Measurements from ENCODE around the gene POLR1G.
"Not testable (repeated sequence)": the region's sequence is repeated elsewhere in the genome, so short reads cannot be mapped to it uniquely, and the experiment has no call there.

POLR1G gene

DNA sequence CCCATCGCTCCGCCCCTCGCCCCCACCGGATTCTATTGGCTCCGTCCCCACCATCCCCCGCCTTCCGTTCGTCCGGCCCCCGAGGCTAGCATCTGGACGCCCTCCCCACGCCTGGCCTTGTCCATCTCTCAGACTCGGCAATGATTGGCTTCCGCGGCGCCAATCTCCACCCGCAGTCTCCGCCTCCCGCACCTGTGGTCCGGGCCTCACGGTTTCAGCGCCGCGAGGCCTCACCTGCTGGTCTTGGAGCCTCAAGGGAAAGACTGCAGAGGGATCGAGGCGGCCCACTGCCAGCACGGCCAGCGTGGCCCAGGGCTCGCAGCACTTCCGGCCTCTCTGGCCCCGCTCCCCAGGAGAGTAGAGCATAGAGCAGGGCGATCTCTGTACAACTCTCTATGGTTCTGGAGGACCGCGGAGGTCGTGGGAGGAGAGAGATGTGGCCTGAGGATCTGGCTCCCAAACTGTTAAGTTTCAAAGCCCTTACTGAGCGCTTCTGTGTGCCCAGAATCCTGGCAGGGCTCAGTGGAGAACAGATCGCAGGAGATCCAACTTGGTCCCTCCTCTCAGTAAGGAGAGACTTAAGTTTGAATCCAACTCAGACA, 17.2 kb downstream of the POLR1G start, which contains the start of gene ERCC1:
ERCC1 (minus strand) TSS at position 329 of the 602 bp plus-strand sequence. CDS start 543 bp downstream, outside the sequence.
- Histone ChIP-seq H2AFZ (ENCODE audit: low read depth, low read length, severe bottlenecking) (peak within 1 kb of the TSS; percentile 61), H3K4me2 (ENCODE audit: low read depth, low read length, poor library complexity, severe bottlenecking) (peak within 1 kb of the TSS; percentile 91), H3K4me3 (ENCODE audit: insufficient read depth, low read length, poor library complexity, severe bottlenecking) (peak within 1 kb of the TSS; percentile 64)

DNA sequence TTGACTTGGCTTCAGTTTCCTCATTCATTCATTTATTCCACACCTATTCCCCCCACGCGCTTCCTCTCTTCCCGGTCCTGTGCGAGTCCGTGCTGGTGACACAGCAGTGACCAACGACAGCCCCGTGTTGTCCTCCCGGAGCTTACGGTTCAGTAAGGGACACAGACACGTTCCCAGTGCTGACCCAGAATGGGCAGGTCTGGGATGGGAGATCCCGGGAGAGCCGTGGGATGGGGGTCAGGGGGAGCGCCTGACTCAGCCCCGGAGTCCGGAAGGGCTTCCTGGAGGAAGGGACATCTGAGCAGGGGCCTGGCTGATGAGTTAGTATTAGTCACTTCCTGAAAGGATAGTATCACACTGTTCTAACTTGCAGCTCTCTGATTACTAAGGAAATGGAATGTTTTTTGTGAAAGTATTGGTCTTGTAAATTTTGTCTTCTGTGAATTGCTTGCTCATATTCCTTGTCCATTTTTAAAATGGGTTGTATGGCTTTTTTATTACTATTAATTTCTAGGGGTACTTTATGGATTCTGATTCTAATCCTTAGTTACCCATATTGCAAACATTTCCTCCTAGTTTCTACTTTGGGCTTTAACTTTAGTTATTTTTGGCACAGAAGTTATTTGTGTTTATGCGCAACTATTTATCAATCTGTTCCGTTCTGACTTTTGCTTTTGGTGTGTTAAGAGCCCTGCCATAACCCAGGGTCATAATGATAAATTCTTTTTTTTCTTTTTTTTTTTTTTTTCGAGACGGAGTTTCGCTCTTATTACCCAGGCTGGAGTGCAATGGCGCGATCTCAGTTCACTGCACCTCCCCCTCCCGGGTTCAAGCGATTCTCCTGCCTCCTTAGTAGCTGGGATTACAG, 18.0 kb downstream of the POLR1G start:
- Histone ChIP-seq H3K27ac (ENCODE audit: low read depth, low read length) (peak overlapping the region; percentile 61), H3K9ac (ENCODE audit: low read length) (peak overlapping the region; percentile 71), H3K36me3 (ENCODE audit: low read length) (no peaks in the 10 kb centered on the region), H3F3A (ENCODE audit: insufficient read depth) (peaks cover 18% of the 10 kb centered on the region), H3K4me2 (ENCODE audit: low read depth, low read length, poor library complexity, severe bottlenecking) (peak overlapping the region; percentile 91), H3K27me3 (ENCODE audit: low read length) (no peaks in the 10 kb centered on the region), H3K9me3 (ENCODE audit: insufficient read depth, low read length) (no peaks in the 10 kb centered on the region), H2AFZ (ENCODE audit: low read depth, low read length, severe bottlenecking) (peak overlapping the region; percentile 61), H3K9me2 (replicated peaks; ENCODE audit: insufficient read depth, low read length) (no peaks in the 10 kb centered on the region), H4K20me1 (ENCODE audit: low read depth, low read length) (no peaks in the 10 kb centered on the region), H3K4me3 (ENCODE audit: insufficient read depth, low read length, poor library complexity, severe bottlenecking) (peak overlapping the region; percentile 64), H3K79me2 (ENCODE audit: insufficient read depth, low read length) (no peaks in the 10 kb centered on the region)
- no peak for TF ChIP-seq EZH2phosphoT487 (conservative IDR thresholded peaks at IDR 0.05; ENCODE audit: low read length)
- TF ChIP-seq, protein P1, sequence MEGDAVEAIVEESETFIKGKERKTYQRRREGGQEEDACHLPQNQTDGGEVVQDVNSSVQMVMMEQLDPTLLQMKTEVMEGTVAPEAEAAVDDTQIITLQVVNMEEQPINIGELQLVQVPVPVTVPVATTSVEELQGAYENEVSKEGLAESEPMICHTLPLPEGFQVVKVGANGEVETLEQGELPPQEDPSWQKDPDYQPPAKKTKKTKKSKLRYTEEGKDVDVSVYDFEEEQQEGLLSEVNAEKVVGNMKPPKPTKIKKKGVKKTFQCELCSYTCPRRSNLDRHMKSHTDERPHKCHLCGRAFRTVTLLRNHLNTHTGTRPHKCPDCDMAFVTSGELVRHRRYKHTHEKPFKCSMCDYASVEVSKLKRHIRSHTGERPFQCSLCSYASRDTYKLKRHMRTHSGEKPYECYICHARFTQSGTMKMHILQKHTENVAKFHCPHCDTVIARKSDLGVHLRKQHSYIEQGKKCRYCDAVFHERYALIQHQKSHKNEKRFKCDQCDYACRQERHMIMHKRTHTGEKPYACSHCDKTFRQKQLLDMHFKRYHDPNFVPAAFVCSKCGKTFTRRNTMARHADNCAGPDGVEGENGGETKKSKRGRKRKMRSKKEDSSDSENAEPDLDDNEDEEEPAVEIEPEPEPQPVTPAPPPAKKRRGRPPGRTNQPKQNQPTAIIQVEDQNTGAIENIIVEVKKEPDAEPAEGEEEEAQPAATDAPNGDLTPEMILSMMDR (IDR thresholded peaks at IDR 0.05; ENCODE audit: insufficient read depth, low read length, poor library complexity, severe bottlenecking), result no peak

More for the DNA sequence above, 17.2 kb downstream of the POLR1G start, which contains the start of gene ERCC1:
- Histone ChIP-seq H3K9ac (ENCODE audit: low read length) (peak within 1 kb of the TSS; percentile 71), H3K9me3 (ENCODE audit: insufficient read depth, low read length) (no peaks in the 10 kb centered on the region), H3K27me3 (ENCODE audit: low read length) (no peaks in the 10 kb centered on the region), H3K9me2 (replicated peaks; ENCODE audit: insufficient read depth, low read length) (no peaks in the 10 kb centered on the region), H4K20me1 (ENCODE audit: low read depth, low read length) (no peaks in the 10 kb centered on the region), H3F3A (ENCODE audit: insufficient read depth) (peaks cover 18% of the 10 kb centered on the region), H3K27ac (ENCODE audit: low read depth, low read length) (peak within 1 kb of the TSS; percentile 61), H3K79me2 (ENCODE audit: insufficient read depth, low read length) (no peaks in the 10 kb centered on the region), H3K36me3 (ENCODE audit: low read length) (no peaks in the 10 kb centered on the region)
- TF ChIP-seq, protein P1 (IDR thresholded peaks at IDR 0.05; ENCODE audit: insufficient read depth, low read length, poor library complexity, severe bottlenecking), result no peak
- no peak for TF ChIP-seq EZH2phosphoT487 (conservative IDR thresholded peaks at IDR 0.05; ENCODE audit: low read length)

DNA sequence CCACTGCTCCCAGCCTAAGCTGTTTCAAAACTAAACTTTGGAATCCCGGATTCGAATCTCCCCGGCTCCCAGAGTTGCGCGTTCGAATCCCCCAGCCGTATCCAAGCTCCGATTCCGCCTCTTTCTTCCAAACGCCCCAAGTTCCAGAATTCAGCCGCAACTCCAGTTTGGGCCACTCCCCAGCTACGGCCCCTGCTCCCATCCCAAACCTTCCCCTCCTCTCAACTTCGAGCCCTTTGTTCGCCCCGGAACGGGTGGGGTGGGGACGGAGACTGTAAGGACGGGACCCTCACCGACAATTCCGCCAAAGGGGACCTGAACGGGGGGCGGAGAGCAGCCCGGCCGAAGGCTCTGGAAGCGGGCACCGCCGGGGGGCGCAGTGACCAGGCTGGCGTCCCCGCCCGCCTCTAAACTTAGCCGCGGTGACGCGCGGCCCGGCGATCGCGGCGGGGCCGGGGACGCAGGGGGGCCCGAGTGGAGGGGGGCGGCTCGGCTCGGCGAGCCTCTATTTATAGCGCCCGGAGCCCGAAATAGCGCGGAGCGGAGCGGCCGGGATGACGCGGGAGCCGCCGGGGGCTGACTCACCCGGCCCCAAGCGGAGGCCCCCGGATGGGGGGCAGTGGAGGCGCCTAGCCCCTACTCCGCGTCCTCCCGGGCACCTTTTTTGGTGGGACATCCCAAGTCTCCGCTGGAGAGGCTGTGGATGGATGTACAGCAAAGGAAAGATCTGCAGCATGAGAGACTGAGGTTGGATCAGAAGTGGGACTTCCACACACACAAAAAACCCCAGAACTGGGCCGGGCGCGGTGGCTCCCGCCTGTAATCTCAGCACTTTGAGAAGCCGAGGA, 22.2 kb downstream of the POLR1G start:
- H3K9me2 ChIP-seq (replicated peaks; ENCODE audit: insufficient read depth, low read length), result no peaks in the 10 kb centered on the region
- peaks cover 14% of the 10 kb centered on the region for H3F3A ChIP-seq (ENCODE audit: insufficient read depth)
- no peaks in the 10 kb centered on the region for H3K79me2 ChIP-seq (ENCODE audit: insufficient read depth, low read length)
- no peak overlapping the region for H3K27ac ChIP-seq (ENCODE audit: low read depth, low read length)
- TF ChIP-seq, protein P1 (IDR thresholded peaks at IDR 0.05; ENCODE audit: insufficient read depth, low read length, poor library complexity, severe bottlenecking), result no peak
- TF ChIP-seq EZH2phosphoT487 (conservative IDR thresholded peaks at IDR 0.05; ENCODE audit: low read length), result no peak
- no peaks in the 10 kb centered on the region for H4K20me1 ChIP-seq (ENCODE audit: low read depth, low read length)
- no peaks in the 10 kb centered on the region for H3K27me3 ChIP-seq (ENCODE audit: low read length)
- no peak overlapping the region for H3K4me3 ChIP-seq (ENCODE audit: insufficient read depth, low read length, poor library complexity, severe bottlenecking)
- no peaks in the 10 kb centered on the region for H3K9me3 ChIP-seq (ENCODE audit: insufficient read depth, low read length)
- no peak overlapping the region for H3K9ac ChIP-seq (ENCODE audit: low read length)
- H3K4me2 ChIP-seq (ENCODE audit: low read depth, low read length, poor library complexity, severe bottlenecking), result peak overlapping the region; percentile 24
- no peaks in the 10 kb centered on the region for H3K36me3 ChIP-seq (ENCODE audit: low read length)
- no peak overlapping the region for H2AFZ ChIP-seq (ENCODE audit: low read depth, low read length, severe bottlenecking)

DNA sequence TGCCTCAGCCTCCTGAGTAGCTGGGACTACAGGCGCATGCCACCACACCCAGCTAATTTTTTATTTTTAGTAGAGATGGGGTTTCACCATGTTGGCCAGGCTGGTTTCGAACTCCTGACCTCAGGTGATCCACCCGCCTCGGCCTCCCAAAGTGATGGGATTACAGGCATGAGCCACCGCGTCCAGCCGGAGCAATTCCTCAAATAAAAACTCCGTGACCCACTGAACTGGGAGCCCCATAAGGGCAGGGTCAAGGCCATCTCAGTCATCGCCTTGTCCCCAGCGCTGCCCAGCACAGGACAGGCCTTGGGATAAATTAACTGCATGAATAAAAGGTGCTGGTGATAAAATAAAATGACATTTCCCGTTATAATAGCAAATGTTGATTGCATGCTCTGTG, 23.5 kb downstream of the POLR1G start:
- not testable (repeated sequence) for H3K36me3 ChIP-seq (ENCODE audit: low read length); H3K27me3 ChIP-seq (ENCODE audit: low read length); H3K27ac ChIP-seq (ENCODE audit: low read depth, low read length); H3K79me2 ChIP-seq (ENCODE audit: insufficient read depth, low read length); H3K9me2 ChIP-seq (replicated peaks; ENCODE audit: insufficient read depth, low read length); H3F3A ChIP-seq (ENCODE audit: insufficient read depth); H3K4me3 ChIP-seq (ENCODE audit: insufficient read depth, low read length, poor library complexity, severe bottlenecking); H3K9me3 ChIP-seq (ENCODE audit: insufficient read depth, low read length); H3K9ac ChIP-seq (ENCODE audit: low read length); H2AFZ ChIP-seq (ENCODE audit: low read depth, low read length, severe bottlenecking); H4K20me1 ChIP-seq (ENCODE audit: low read depth, low read length); H3K4me2 ChIP-seq (ENCODE audit: low read depth, low read length, poor library complexity, severe bottlenecking)

DNA sequence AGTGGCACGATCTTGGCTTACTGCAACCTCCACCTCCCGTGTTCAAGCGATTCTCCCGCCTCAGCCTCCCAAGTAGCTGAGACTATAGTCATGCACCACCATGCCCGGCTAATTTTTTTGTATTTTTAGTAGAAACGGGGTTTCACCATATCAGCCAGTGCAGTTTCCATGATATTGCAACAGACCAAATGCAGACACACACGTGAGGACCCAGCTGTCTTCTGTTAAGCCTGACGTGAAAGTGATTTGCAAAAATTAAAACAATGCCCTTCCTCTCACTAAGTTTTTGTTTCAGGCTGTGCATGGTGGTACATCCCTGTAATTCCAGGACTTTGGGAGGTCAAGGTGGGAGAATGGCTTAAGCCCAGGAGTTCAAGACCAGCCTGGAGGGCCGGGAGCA, 24.6 kb downstream of the POLR1G start:
- not testable (repeated sequence) for H3K27ac ChIP-seq (ENCODE audit: low read depth, low read length); H3K9me2 ChIP-seq (replicated peaks; ENCODE audit: insufficient read depth, low read length); H3K9me3 ChIP-seq (ENCODE audit: insufficient read depth, low read length); H4K20me1 ChIP-seq (ENCODE audit: low read depth, low read length); H3K79me2 ChIP-seq (ENCODE audit: insufficient read depth, low read length); H3K4me2 ChIP-seq (ENCODE audit: low read depth, low read length, poor library complexity, severe bottlenecking); H3K27me3 ChIP-seq (ENCODE audit: low read length); H3K4me3 ChIP-seq (ENCODE audit: insufficient read depth, low read length, poor library complexity, severe bottlenecking); H2AFZ ChIP-seq (ENCODE audit: low read depth, low read length, severe bottlenecking); H3K9ac ChIP-seq (ENCODE audit: low read length); H3K36me3 ChIP-seq (ENCODE audit: low read length); H3F3A ChIP-seq (ENCODE audit: insufficient read depth)
